ENCODE measurements around the gene UBE2K. TPM values are rescaled to one million over a fixed set of nuclear protein-coding genes. Genes with fewer than 3 reads are reported as not detected.

The UBE2K gene
- total and polyA plus RNA-seq, 10 of the 15 experiments (the other 5 are each of a cell fraction or from before 2014, with no cell fraction given): 17.0 to 141 (median 75.5) TPM

DNA sequence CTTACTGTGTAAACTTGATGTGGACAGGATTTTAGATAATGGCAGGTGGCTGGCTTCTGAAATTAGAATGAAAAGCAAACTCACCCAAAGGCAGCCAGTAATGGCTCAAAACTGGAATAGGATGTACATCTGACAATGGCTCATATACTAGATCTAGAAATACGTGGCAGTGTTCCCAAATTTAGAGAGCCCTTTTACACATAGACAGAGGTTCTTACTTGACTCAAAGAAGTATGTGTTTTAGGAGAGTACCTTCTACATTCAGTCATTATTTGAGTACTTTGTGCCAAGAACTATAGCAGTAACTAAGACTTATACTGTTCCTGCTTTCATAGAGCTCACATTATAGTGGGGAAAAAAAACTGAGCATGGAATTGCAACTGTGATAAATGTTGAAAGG lies 48.0 kb downstream of the UBE2K start:
- DNase-seq (ENCODE audit: low read depth, low spot score): no peak
- no peaks in the 10 kb centered on the region for H4K20me1 ChIP-seq (ENCODE audit: control insufficient read depth, insufficient read depth)
- CTCF ChIA-PET: interaction anchor here (1.1 kb wide), 1 partner anchor 9 kb away, joined by 3 read pairs; no protein-coding TSS in a partner anchor
- SMC1A ChIA-PET (ENCODE audit: uncharacterized antibody, unreplicated experiment): interaction anchor here (1.2 to 1.7 kb wide), 5 partner anchors 11 to 42 kb away, joined by 3 to 5 read pairs (median 3); no protein-coding TSS in a partner anchor
- H3K27ac ChIP-seq (ENCODE audit: control insufficient read depth, insufficient read depth): peak overlapping the region; percentile 18; the same call in 1 of the 2 replicates
- peaks cover 1 to 11% of the 10 kb centered on the region in 2 experiments; a peak in 2 of 4 replicates for H3K36me3 ChIP-seq (ENCODE audit: control insufficient read depth in 2 of 2, insufficient read depth in 2 of 2, low read length in 1 of 2)
- POLR2A ChIA-PET: no interaction called here
- H3K4me3 ChIP-seq: no peak overlapping the region
- H3K79me2 ChIP-seq (ENCODE audit: control insufficient read depth, insufficient read depth, low read length): peaks cover 2% of the 10 kb centered on the region
- H3K9ac ChIP-seq (ENCODE audit: control insufficient read depth, insufficient read depth, low read length): no peak overlapping the region
- in situ Hi-C loops (cut with MboI): no loop called here
- H2AFZ ChIP-seq (ENCODE audit: control insufficient read depth, low read depth, low read length): no peak overlapping the region
- intact Hi-C loops (cut with micrococcal nuclease; ENCODE audit: unreplicated experiment): no loop called here
- H3K4me1 ChIP-seq (ENCODE audit: control insufficient read depth, insufficient read depth, low read length): no peaks in the 10 kb centered on the region
- RAD21 ChIA-PET (ENCODE audit: unreplicated experiment): interaction anchor here (0.5 kb wide), 1 partner anchor 286 kb away, joined by 3 read pairs; no protein-coding TSS in a partner anchor
- H3K9me3 ChIP-seq (replicated peaks; ENCODE audit: control insufficient read depth, insufficient read depth, low read length): no peaks in the 10 kb centered on the region; the same call in 2 of the 3 replicates
- TF ChIP-seq, protein P1, sequence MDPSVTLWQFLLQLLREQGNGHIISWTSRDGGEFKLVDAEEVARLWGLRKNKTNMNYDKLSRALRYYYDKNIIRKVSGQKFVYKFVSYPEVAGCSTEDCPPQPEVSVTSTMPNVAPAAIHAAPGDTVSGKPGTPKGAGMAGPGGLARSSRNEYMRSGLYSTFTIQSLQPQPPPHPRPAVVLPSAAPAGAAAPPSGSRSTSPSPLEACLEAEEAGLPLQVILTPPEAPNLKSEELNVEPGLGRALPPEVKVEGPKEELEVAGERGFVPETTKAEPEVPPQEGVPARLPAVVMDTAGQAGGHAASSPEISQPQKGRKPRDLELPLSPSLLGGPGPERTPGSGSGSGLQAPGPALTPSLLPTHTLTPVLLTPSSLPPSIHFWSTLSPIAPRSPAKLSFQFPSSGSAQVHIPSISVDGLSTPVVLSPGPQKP (IDR thresholded peaks at IDR 0.05; ENCODE audit: low read depth, low read length): no peak
- TF ChIP-seq ATF7 (IDR thresholded peaks at IDR 0.05; ENCODE audit: low read depth) (no peak), PML (IDR thresholded peaks at IDR 0.05; ENCODE audit: low read length) (no peak), FOS (IDR thresholded peaks at IDR 0.05; ENCODE audit: borderline replicate concordance, extremely low read depth, insufficient read length) (no peak), LARP7 (IDR thresholded peaks at IDR 0.05) (no peak), ZZZ3 (IDR thresholded peaks at IDR 0.05; ENCODE audit: control insufficient read depth, insufficient read length, low read depth) (no peak), MXI1 (IDR thresholded peaks at IDR 0.05; ENCODE audit: low read depth, low read length) (no peak)
- no peak overlapping the region for H3K4me2 ChIP-seq (ENCODE audit: control insufficient read depth, insufficient read depth)
- 0% methylated on average over 1 of the region's 1 CpG for WGBS (ENCODE audit: insufficient coverage, insufficient replicate concordance, low lambda C conversion rate, missing lambda C conversion rate)
- FAIRE-seq: no peak
- no TSS peak for BruUV-seq (replicated peaks)
- no peaks in the 10 kb centered on the region for H3K27me3 ChIP-seq (replicated peaks in 1 of 2; ENCODE audit: control insufficient read depth in 2 of 2, insufficient read depth in 2 of 2, low read length in 1 of 2)
- no peak for ATAC-seq
